Vagina (tissue), 2 donors: ENCODE measurements around the gene MAP3K14. TPM values are rescaled to one million over a fixed set of nuclear protein-coding genes. Genes with fewer than 3 reads are reported as not detected.

ENCODE experiments used
- DNase-seq, 2 donors: peaks; one replicate each; pipeline ENCODE4 v3.0.0-alpha.2; 2017; ENCODE audit errors: extremely low spot score in 2 of 2
- H3K27ac ChIP-seq: fragments of 200-600 bp; sonication (generic); one replicate; pipeline ENCODE4 v1.5.1; 2019
- H3K27me3 ChIP-seq: fragments of 200-600 bp; sonication (generic); one replicate; pipeline ENCODE4 v1.5.1; 2019
- H3K36me3 ChIP-seq, 2 donors: fragments of 200-600 bp; sonication (generic); one replicate each; pipeline ENCODE4 v1.5.1; 2017 to 2019
- H3K4me1 ChIP-seq: fragments of 200-600 bp; sonication (generic); one replicate; pipeline ENCODE4 v1.5.1; 2019
- H3K4me3 ChIP-seq, 2 donors: fragments of 200-600 bp; sonication (generic); 1 replicate in 1 of 2; 2 replicates in 1 of 2; pipeline ENCODE4 v1.5.1; 2016 to 2019
- H3K9me3 ChIP-seq: fragments of 200-600 bp; sonication (generic); one replicate; pipeline ENCODE4 v1.5.1; 2019
- POLR2A ChIP-seq, 2 donors: fragments of 450-650 bp; IDR thresholded peaks; one replicate each; pipeline ENCODE4 v1.6.1; 2017; ENCODE audit warnings: antibody characterized with exemption in 2 of 2, mild to moderate bottlenecking in 2 of 2, moderate library complexity in 2 of 2
- POLR2AphosphoS5 ChIP-seq, 2 donors: sonication (generic); formaldehyde crosslinking; IDR thresholded peaks; one replicate each; pipeline ENCODE4 v1.9.0; 2017; ENCODE audit warnings: antibody characterized with exemption in 2 of 2, mild to moderate bottlenecking in 2 of 2, low read depth in 1 of 2; ENCODE audit not compliant: insufficient read depth in 1 of 2
- intact Hi-C: fragments of 100-400 bp; cut with DNase I; formaldehyde crosslinking; loops from one replicate; pipeline ENCODE4 v1.15.1; 2023
- total RNA-seq: library from RNA; depleted of rRNA; stranded (reverse); fragments of >200 nt; gene quantifications from one replicate; pipeline ENCODE4 v1.2.3, GENCODE V29; 2016
- TF ChIP-seq, protein P1 (sequence below), 3 experiments: fragments of 450-650 bp in 2 of 3; fragments of 200-600 bp in 1 of 3; sonication (generic) in 1 of 3; IDR thresholded peaks; one replicate each; pipeline ENCODE4 v1.5.1; 2017 to 2019; ENCODE audit warnings: antibody characterized with exemption in 3 of 3, mild to moderate bottlenecking in 2 of 3, moderate library complexity in 2 of 3

The MAP3K14 gene
- total RNA-seq, 1 donor from 2014 or later: 9.8 TPM

DNA sequence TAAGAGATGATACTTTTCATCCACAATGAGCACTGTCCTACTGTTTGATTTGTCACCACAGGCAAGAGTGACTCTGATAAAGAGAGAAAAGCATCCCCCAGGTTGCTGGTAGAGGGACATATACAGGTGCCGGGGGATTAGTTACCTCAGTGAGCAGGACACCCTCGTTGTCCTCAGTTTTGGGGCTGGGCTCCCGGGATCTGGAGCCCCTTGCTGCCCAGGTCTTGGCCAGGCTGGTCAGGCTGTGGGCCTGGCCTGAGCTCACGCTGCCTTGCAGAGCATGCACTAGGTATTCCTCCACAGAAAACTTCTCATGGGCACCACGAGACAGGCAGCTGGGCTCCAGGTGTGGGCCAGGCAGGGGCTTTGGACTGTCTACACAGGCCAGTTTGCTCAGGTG lies 30.5 kb downstream of the MAP3K14 start:
- DNase-seq: no peak
- Histone ChIP-seq H3K4me3 (no peak overlapping the region), H3K27ac (no peak overlapping the region), H3K4me1 (peaks cover 61% of the 10 kb centered on the region), H3K27me3 (no peaks in the 10 kb centered on the region), H3K36me3 (peaks cover 0 to 66% of the 10 kb centered on the region in 2 donors), H3K9me3 (no peaks in the 10 kb centered on the region)
- intact Hi-C loops: no loop called here
- no peak for TF ChIP-seq POLR2A (IDR thresholded peaks at IDR 0.05)
- TF ChIP-seq POLR2AphosphoS5 (IDR thresholded peaks at IDR 0.05; ENCODE audit: insufficient read depth in 1 of 2, low read depth in 1 of 2): no peak
- TF ChIP-seq, protein P1, sequence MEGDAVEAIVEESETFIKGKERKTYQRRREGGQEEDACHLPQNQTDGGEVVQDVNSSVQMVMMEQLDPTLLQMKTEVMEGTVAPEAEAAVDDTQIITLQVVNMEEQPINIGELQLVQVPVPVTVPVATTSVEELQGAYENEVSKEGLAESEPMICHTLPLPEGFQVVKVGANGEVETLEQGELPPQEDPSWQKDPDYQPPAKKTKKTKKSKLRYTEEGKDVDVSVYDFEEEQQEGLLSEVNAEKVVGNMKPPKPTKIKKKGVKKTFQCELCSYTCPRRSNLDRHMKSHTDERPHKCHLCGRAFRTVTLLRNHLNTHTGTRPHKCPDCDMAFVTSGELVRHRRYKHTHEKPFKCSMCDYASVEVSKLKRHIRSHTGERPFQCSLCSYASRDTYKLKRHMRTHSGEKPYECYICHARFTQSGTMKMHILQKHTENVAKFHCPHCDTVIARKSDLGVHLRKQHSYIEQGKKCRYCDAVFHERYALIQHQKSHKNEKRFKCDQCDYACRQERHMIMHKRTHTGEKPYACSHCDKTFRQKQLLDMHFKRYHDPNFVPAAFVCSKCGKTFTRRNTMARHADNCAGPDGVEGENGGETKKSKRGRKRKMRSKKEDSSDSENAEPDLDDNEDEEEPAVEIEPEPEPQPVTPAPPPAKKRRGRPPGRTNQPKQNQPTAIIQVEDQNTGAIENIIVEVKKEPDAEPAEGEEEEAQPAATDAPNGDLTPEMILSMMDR (IDR thresholded peaks at IDR 0.05): no peak

DNA sequence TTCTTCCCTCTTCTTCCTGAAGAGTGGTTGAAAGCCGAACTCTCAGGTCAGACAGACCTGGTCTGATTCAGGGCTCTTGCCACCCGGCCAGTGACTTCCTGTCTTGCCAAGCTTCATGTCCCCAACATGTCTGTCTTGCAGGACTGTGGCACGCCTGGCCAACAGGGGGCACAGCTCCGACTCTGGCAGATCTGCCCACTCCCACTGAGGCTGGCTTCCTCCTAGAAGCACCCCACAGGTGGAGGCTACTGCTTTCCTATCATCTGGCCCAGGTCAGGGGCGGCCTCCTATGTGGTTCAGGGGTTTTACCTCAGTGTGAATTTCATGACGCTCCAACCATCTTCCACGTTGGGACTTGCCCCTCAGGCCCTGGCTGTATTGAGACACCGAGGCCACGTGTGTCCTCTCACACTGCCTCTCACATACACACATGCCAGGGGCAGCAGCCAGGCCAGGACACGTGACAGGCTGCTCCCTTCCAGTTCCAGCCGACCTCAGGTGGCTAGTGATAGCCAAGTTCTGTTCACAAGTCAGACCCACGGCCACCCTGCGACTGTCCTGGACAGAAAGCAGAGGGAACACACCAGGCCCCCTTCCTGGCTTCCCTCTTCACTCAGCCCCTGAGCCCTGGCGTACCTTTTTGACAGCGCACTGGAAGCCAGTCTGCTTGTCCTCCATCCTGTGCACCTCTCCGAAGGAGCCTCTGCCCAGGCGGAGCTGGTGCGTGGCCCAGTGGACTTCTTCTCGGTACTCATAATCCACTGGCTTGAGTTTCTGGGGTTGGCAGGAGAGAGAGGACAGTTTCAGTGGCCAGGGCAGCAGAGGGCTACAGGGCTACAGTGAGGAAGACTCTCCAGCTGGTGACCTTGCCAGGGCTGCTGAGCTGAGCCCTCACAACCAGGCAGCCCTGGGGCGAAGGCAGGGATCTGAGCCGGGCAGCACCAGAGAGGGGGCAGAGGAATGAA lies 32.4 kb downstream of the MAP3K14 start:
- peaks cover 43% of the 10 kb centered on the region for H3K4me1 ChIP-seq
- TF ChIP-seq POLR2AphosphoS5 (IDR thresholded peaks at IDR 0.05; ENCODE audit: insufficient read depth in 1 of 2, low read depth in 1 of 2) (peak in 1 of 2 donors; percentile 27), POLR2A (IDR thresholded peaks at IDR 0.05) (no peak)
- TF ChIP-seq, protein P1 (IDR thresholded peaks at IDR 0.05): no peak

DNA sequence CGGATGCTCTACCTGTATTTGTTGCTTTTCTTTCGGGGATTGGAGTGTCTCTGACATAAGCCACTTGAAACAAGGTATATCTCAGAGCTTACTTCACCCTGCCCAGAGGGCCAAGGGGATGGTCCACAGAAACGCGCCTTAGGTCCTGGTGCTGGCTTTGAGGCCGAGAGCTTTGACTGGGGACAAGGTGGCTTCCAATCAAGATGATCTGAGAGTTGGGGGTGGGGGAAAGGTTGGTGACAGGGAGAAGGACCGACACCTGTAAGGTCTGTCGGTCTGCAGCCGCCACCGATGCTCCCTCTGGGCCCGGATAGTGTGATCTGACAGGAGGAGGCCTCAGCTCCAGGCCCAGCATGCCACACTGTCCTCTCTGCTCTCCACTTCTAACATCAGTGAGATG lies 33.1 kb downstream of the MAP3K14 start:
- Histone ChIP-seq H3K27me3 (no peaks in the 10 kb centered on the region), H3K27ac (no peak overlapping the region), H3K36me3 (peaks cover 0 to 58% of the 10 kb centered on the region in 2 donors), H3K4me3 (no peak overlapping the region), H3K4me1 (peaks cover 37% of the 10 kb centered on the region), H3K9me3 (no peaks in the 10 kb centered on the region)
- intact Hi-C loops: no loop called here
- DNase-seq: no peak
- TF ChIP-seq POLR2A (IDR thresholded peaks at IDR 0.05) (no peak), POLR2AphosphoS5 (IDR thresholded peaks at IDR 0.05; ENCODE audit: insufficient read depth in 1 of 2, low read depth in 1 of 2) (no peak)
- TF ChIP-seq, protein P1 (IDR thresholded peaks at IDR 0.05): no peak

More for the DNA sequence above, 32.4 kb downstream of the MAP3K14 start:
- no peak overlapping the region for H3K4me3 ChIP-seq
- intact Hi-C loops: no loop called here
- H3K27ac ChIP-seq: no peak overlapping the region
- no peak for DNase-seq
- H3K9me3 ChIP-seq: no peaks in the 10 kb centered on the region
- H3K36me3 ChIP-seq: peaks cover 0 to 64% of the 10 kb centered on the region in 2 donors
- H3K27me3 ChIP-seq: no peaks in the 10 kb centered on the region

DNA sequence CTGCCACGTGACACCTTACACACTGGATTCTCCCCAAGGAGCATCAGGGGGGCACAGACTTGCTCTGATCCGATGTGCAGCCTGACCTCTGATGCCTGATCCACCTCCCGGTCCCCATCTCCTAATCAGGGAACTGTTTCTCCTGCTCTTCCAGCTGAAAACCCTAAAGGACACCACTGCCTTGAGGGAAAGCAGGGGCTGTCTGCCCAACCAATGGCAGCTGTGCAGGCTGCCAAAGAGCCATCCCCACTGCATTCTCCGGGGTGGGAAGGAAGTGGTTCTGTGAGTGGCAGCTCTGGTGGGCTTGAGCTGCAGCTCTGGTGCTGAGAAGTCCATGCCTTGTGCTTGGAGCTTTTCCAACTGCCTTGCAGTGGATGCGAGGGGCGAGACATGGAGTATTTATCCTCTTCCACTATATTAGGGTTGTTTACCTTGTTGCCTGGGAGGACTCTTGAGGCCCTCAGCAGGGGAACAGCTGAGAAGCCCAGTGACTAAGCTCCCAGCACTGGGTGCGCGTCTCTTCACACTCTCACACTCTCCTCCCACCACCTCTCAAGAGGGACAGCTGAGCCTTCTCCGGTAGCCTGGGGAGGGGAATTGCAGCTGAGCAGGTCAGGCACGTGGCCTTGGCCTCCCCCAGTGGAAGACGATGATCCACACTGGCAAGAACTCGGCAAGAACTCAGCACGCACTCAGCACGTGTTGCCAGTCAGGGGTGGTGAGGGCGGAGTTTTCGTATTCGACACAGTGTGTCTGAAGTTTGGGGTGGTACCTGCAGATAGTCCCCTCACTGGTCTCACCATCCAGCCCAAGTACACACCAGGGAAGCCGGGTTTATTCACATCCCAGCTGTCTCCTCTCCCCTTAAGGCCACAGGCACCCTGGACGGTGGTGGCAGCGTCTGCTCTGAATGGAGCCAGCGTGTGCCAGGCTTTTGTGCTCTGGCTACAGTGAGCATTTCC lies 33.9 kb downstream of the MAP3K14 start:
- TF ChIP-seq POLR2AphosphoS5 (IDR thresholded peaks at IDR 0.05; ENCODE audit: insufficient read depth in 1 of 2, low read depth in 1 of 2) (peak in 1 of 2 donors; percentile 55), POLR2A (IDR thresholded peaks at IDR 0.05) (no peak)
- TF ChIP-seq, protein P1 (IDR thresholded peaks at IDR 0.05): no peak
- H3K4me3 ChIP-seq: no peak overlapping the region
- intact Hi-C loops: no loop called here
- H3K27me3 ChIP-seq: no peaks in the 10 kb centered on the region
- DNase-seq: no peak
- no peaks in the 10 kb centered on the region for H3K9me3 ChIP-seq
- H3K27ac ChIP-seq: peak overlapping the region; percentile 63
- H3K4me1 ChIP-seq: peaks cover 37% of the 10 kb centered on the region
- peaks cover 0 to 51% of the 10 kb centered on the region in 2 donors for H3K36me3 ChIP-seq
